Upper lobe of right lung (tissue), 1 donor: ENCODE measurements around the gene SPATA20. TPM values are rescaled to one million over a fixed set of nuclear protein-coding genes. Genes with fewer than 3 reads are reported as not detected.

ENCODE experiments used
- ATAC-seq: fragments of 200-7000 bp; cut with Tn5 transposase; one replicate; pipeline ENCODE4 v1.9.1; 2020; ENCODE audit warnings: mild to moderate bottlenecking, moderate library complexity
- DNase-seq: peaks from one replicate; pipeline ENCODE4 v3.0.0-alpha.2; 2020
- H3K27ac ChIP-seq: fragments of 200-600 bp; one replicate; pipeline ENCODE4 v1.8.0; 2022
- H3K27me3 ChIP-seq: fragments of 200-600 bp; one replicate; pipeline ENCODE4 v1.8.0; 2022; ENCODE audit warnings: mild to moderate bottlenecking
- H3K36me3 ChIP-seq: fragments of 200-600 bp; one replicate; pipeline ENCODE4 v1.8.0; 2022
- H3K4me1 ChIP-seq: fragments of 200-600 bp; one replicate; pipeline ENCODE4 v1.8.0; 2022
- H3K4me3 ChIP-seq: fragments of 200-600 bp; one replicate; pipeline ENCODE4 v1.8.0; 2022; ENCODE audit warnings: mild to moderate bottlenecking
- H3K9me3 ChIP-seq: fragments of 200-600 bp; one replicate; pipeline ENCODE4 v1.8.0; 2022
- intact Hi-C: fragments of 100-400 bp; cut with DNase I; formaldehyde crosslinking; loops from one replicate; pipeline ENCODE4 v1.11.0; 2022
- total RNA-seq: library from RNA; stranded (reverse); fragmentation: NEBNext Ultra II Directional; extraction: Animal tissue kit (Norgen Biotek cat#: 25700); gene quantifications from one replicate; pipeline ENCODE4 v1.2.1, GENCODE V29; 2021
- TF ChIP-seq, protein P1 (sequence below): fragments of 200-600 bp; IDR thresholded peaks from one replicate; pipeline ENCODE4 v1.8.0; 2022; ENCODE audit warnings: antibody characterized with exemption
- donor health status: DM: no; HTN: yes; CAD: no; lungs with severe emphysema.

Gene SPATA20
- total RNA-seq, 1 donor from 2014 or later, result 31.6 TPM

DNA sequence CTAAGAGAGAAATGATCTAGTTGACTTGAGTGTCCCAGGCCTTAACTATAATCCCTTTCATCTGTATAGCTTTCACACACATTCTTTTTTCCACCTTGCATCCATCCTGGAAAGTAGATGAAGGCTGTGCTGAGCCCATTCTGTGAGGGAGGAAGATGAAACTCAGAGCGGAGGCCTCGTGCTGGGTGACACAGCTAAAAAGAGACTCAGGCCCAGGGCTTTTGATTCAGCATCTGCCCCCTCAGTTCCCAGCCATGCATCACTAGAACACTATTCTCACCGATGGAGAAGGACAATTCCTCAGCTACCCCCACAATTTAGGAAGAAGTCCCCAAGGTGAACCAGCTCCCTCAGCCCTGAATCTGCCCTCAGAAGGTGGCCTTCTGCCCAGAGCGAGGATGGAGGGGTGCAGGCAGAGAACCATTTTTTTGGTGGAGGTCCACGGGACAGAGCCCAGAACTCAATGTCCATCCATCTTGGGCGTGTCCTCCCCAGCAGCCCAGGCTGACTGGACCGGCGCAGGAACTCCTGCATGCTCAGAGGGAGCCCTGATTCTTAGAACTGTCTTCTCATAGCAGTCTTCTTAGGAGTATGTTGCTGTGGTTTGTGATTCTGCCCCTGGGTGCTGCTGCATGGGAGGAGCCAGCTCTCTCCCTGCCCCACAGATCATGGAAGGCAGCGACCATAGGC is 44.5 kb upstream of the SPATA20 start:
- no peak for ATAC-seq
- Histone ChIP-seq H3K36me3 (no peaks in the 10 kb centered on the region), H3K27me3 (no peaks in the 10 kb centered on the region), H3K27ac (no peak overlapping the region), H3K4me3 (no peak overlapping the region), H3K4me1 (no peaks in the 10 kb centered on the region), H3K9me3 (no peaks in the 10 kb centered on the region)
- intact Hi-C loops, result no loop called here
- TF ChIP-seq, protein P1, sequence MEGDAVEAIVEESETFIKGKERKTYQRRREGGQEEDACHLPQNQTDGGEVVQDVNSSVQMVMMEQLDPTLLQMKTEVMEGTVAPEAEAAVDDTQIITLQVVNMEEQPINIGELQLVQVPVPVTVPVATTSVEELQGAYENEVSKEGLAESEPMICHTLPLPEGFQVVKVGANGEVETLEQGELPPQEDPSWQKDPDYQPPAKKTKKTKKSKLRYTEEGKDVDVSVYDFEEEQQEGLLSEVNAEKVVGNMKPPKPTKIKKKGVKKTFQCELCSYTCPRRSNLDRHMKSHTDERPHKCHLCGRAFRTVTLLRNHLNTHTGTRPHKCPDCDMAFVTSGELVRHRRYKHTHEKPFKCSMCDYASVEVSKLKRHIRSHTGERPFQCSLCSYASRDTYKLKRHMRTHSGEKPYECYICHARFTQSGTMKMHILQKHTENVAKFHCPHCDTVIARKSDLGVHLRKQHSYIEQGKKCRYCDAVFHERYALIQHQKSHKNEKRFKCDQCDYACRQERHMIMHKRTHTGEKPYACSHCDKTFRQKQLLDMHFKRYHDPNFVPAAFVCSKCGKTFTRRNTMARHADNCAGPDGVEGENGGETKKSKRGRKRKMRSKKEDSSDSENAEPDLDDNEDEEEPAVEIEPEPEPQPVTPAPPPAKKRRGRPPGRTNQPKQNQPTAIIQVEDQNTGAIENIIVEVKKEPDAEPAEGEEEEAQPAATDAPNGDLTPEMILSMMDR, result no peak
- no peak for DNase-seq

DNA sequence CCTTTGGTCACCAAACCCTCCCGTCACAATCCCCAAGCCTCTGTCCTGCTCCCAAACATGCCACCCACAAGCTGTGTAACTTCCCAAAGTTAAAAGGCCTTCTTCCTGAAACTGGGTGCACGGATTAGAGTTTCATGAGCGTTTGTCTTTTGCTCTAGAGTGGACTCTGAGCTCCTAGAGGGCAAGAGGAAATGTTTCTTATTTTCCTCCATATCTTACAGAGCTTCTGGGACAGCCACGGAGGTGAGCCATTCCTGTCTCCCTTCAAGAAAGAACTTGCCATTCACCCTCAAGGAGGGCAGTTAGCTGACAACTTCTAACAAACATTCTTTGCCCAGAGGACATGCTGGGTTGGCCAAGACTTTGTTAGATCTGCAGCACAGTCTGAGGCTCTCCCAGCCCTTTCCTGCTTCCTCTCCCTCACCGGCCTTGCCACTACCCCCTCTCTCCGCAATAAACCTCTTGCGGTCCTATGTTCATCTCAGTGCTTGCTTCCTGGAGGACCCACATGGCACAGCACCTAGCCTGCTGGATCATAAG is 41.3 kb upstream of the SPATA20 start:
- no peak overlapping the region for H3K4me3 ChIP-seq
- ATAC-seq (no peak), DNase-seq (no peak)
- intact Hi-C loops, result no loop called here
- TF ChIP-seq, protein P1, result no peak
- H3K27ac ChIP-seq, result no peak overlapping the region
- H3K4me1 ChIP-seq, result no peaks in the 10 kb centered on the region
- H3K27me3 ChIP-seq, result no peaks in the 10 kb centered on the region
- H3K9me3 ChIP-seq, result no peaks in the 10 kb centered on the region
- no peaks in the 10 kb centered on the region for H3K36me3 ChIP-seq

DNA sequence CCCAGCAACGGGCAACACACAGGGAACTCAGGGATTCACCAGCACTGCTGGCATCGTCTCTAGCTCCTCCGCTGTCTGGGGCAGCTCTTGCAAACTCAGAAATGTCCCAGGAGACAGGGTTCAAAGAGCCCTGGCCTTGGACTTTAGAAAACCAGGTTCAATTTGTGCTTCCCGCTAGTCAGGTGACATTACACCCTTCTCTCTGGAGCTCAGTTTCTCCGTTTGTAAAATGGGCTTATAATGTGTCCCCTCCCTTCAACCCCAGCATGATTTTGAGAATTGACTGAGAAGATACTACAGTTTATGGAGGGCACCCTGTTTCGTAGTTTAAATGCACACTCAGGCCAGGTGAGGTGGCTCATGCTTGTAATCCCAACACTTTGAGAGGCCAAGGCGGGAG is 40.7 kb upstream of the SPATA20 start:
- Histone ChIP-seq H3K27ac (no peak overlapping the region), H3K4me3 (no peak overlapping the region), H3K36me3 (no peaks in the 10 kb centered on the region), H3K9me3 (no peaks in the 10 kb centered on the region), H3K4me1 (no peaks in the 10 kb centered on the region), H3K27me3 (no peaks in the 10 kb centered on the region)
- DNase-seq (no peak), ATAC-seq (no peak)
- TF ChIP-seq, protein P1, result no peak
- intact Hi-C loops, result no loop called here

DNA sequence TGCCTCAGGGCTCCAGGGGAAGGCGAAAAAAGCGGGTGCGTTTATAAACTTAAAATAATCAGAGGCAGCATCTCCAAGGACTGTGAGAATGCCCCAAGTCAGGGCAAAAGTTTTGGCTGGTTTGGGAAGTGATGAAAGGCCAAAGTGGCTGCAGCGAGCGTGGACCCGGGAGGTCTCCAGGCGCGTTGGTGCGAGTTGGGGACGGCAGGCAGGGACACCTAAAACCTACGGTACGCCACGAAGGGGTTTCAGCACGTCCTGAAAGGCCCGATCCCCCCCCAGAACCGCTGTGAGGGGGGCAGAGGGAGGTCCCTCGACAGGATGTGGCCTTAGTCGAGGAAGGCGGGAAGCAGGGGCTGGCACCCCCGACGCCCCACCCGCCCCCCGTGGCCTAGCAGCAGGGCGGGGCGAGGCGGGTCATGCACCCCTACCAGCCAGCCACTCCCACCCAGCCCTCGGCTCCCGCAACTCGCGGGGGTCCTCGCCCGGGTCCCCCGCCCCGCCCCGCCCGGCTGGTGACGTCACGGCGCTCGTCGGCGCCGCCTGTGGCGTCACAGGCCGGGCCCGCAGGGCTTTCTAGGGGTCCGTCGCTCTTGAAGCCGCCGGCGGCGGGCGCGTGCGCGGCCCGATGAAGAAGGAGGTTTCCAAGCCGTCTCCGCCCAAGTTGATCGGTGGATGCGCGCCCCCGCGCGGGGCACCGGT is 39.0 kb upstream of the SPATA20 start, which contains the start of gene MYCBPAP:
MYCBPAP (plus strand) TSS at position 569 of the 702 bp plus-strand sequence. CDS start 236 bp downstream, outside the sequence.
- H3K36me3 ChIP-seq, result no peaks in the 10 kb centered on the region
- no peaks in the 10 kb centered on the region for H3K27me3 ChIP-seq
- ATAC-seq, result peak; percentile 85
- intact Hi-C loops, result no loop called here
- TF ChIP-seq, protein P1, result no peak
- no peaks in the 10 kb centered on the region for H3K9me3 ChIP-seq
- DNase-seq, result peak; percentile 89
- peak within 1 kb of the TSS; percentile 55 for H3K27ac ChIP-seq
- peak within 1 kb of the TSS; percentile 61 for H3K4me3 ChIP-seq
- no peaks in the 10 kb centered on the region for H3K4me1 ChIP-seq

DNA sequence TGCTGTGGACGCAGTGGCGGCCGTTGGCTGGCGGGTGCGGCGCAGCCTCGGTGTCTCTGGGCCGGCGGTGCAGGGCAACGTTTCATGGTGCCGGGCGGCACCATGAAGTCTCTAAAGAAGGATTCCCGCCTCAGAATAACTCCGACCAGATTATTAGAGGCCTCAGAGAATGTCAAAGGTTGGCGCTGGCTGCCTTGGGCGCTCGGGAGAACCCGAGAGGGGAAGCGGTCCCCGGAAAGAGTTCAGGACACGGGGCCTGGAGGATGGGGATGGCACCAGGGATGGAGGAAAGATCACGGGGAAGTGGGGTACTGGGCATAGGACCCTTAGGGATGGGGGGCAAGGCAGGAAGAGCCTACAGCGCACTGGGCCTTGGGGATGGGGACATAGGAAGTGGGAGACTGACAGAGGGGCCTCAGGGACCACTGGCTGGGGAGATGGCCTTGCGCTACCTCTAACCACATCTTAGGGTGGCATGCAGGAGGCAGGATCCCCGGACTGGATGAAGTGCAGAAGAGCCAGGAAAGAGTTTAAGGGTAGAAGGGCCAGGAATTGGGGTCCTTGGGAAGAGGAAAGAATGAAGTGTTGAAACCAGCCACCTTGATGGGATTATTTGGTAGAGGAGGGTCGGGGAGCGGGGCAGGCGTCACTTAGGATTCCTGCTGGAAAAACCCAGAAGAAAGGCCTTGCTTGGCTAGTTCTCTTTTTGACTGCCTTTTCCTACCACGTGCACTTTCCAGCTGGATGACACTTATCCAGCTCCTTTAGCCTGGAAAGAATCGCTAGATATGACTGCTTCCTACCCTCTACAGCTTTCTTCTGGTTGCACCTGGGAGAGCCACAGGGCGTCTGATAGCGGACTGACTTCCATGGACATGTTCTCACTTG is 38.2 kb upstream of the SPATA20 start:
- DNase-seq, result no peak
- no peaks in the 10 kb centered on the region for H3K9me3 ChIP-seq
- no peak for ATAC-seq
- peak overlapping the region; percentile 61 for H3K4me3 ChIP-seq
- H3K36me3 ChIP-seq, result no peaks in the 10 kb centered on the region
- H3K4me1 ChIP-seq, result no peaks in the 10 kb centered on the region
- TF ChIP-seq, protein P1, result peak; percentile 27
- peak overlapping the region; percentile 55 for H3K27ac ChIP-seq
- H3K27me3 ChIP-seq, result no peaks in the 10 kb centered on the region
- intact Hi-C loops, result no loop called here
